GM12878 (cell line): ENCODE results near the gene CAPS. TPM values are rescaled to one million over a fixed set of nuclear protein-coding genes. Genes with fewer than 3 reads are reported as not detected.
A peak's percentile ranks its signal among the peaks of the same experiment; 100 is the strongest.

Source experiments
- ATAC-seq: fragments of 200-7000 bp; cut with Tn5 transposase; 3 replicates; pipeline ENCODE4 v1.9.1; 2020; ENCODE audit warnings: mild to moderate bottlenecking, moderate library complexity
- BruUV-seq: library from RNA; stranded (reverse); fragments of 400-500 nt; replicated peaks from 2 replicates; lab custom pipeline; 2021; lab: Mats Ljungman, UMichigan
- CTCF ChIA-PET: fragments of 300-600 bp; sonication (Branson Sonifier 250); formaldehyde crosslinking; extraction: SDS; loops from one replicate; lab custom pipeline; 2021; ENCODE audit warnings: inconsistent platforms; lab: Yijun Ruan, JAX
- POLR2A ChIA-PET: fragments of 350-600 bp; formaldehyde crosslinking; extraction: SDS; loops from one replicate; lab custom pipeline; 2021; ENCODE audit warnings: inconsistent platforms; lab: Charles Lee
- RAD21 ChIA-PET: fragments of 300-600 bp; sonication (Branson Sonifier 250); formaldehyde crosslinking; loops from one replicate; lab custom pipeline; 2023; ENCODE audit warnings: antibody characterized with exemption; ENCODE audit not compliant: unreplicated experiment; lab: Charles Lee
- SMC1A ChIA-PET: fragments of 300-600 bp; sonication (Branson Sonifier 250); formaldehyde crosslinking; loops from one replicate; lab custom pipeline; 2023; ENCODE audit not compliant: unreplicated experiment, uncharacterized antibody; lab: Charles Lee
- DNase-seq: peaks from one replicate; pipeline ENCODE4 v3.0.0-alpha.2; 2011; ENCODE audit warnings: low read depth, low spot score
- FAIRE-seq: peaks from 3 replicates; lab custom pipeline; 2011; peaks lifted over from hg19 to GRCh38; lab: Jason Lieb, UNC
- H2AFZ ChIP-seq: 2 replicates; pipeline ENCODE4 v1.6.0; 2011; ENCODE audit warnings: low read depth, low read length, control low read depth; ENCODE audit not compliant: control insufficient read depth
- H3K27ac ChIP-seq: 2 replicates; pipeline ENCODE4 v1.5.1; 2011; ENCODE audit warnings: control low read depth; ENCODE audit not compliant: control insufficient read depth, insufficient read depth
- H3K27me3 ChIP-seq, 2 experiments: replicated peaks in 1 of 2; 2 replicates each; pipeline versions ENCODE4 v1.6.0 to v1.6.1; 2011; ENCODE audit warnings: low read length in 1 of 2; ENCODE audit not compliant: control insufficient read depth in 2 of 2, insufficient read depth in 2 of 2
- H3K36me3 ChIP-seq, 2 experiments: 2 replicates each; pipeline ENCODE4 v1.5.1; 2011; ENCODE audit warnings: low read length in 1 of 2; ENCODE audit not compliant: control insufficient read depth in 2 of 2, insufficient read depth in 2 of 2
- H3K4me1 ChIP-seq: 2 replicates; pipeline ENCODE4 v1.6.1; 2011; ENCODE audit warnings: mild to moderate bottlenecking, low read length, moderate library complexity, mixed read lengths; ENCODE audit not compliant: control insufficient read depth, insufficient read depth
- H3K4me2 ChIP-seq: 2 replicates; pipeline ENCODE4 v1.6.0; 2011; ENCODE audit warnings: control low read depth; ENCODE audit not compliant: control insufficient read depth, insufficient read depth
- H3K4me3 ChIP-seq: fragments of 200-600 bp; sonication (generic); 2 replicates; pipeline ENCODE4 v1.5.1; 2016
- H3K79me2 ChIP-seq: 2 replicates; pipeline ENCODE4 v1.6.0; 2011; ENCODE audit warnings: low read length; ENCODE audit not compliant: control insufficient read depth, insufficient read depth
- H3K9ac ChIP-seq: 2 replicates; pipeline ENCODE4 v1.8.0; 2011; ENCODE audit warnings: low read length, control low read depth, mixed read lengths; ENCODE audit not compliant: control insufficient read depth, insufficient read depth
- H3K9me3 ChIP-seq: replicated peaks from 3 replicates; pipeline ENCODE4 v1.5.1; 2011; ENCODE audit warnings: mild to moderate bottlenecking, low read length; ENCODE audit not compliant: control insufficient read depth, insufficient read depth
- H4K20me1 ChIP-seq: 2 replicates; pipeline ENCODE4 v1.6.0; 2011; ENCODE audit not compliant: control insufficient read depth, insufficient read depth
- ASH2L ChIP-seq: fragments of 300-600, 200-600 bp; sonication (generic); IDR thresholded peaks from 2 replicates; pipeline ENCODE4 v1.6.1; 2017; ENCODE audit warnings: low read depth, mild to moderate bottlenecking, borderline replicate concordance
- BHLHE40 ChIP-seq, 2 experiments: fragments of 450-650 bp in 1 of 2; IDR thresholded peaks; 2 replicates each; pipeline ENCODE4 v1.6.1; 2011 to 2017; ENCODE audit warnings: low read depth in 2 of 2, borderline replicate concordance in 1 of 2, improper control_type of control experiment in 1 of 2, low read length in 1 of 2, mild to moderate bottlenecking in 1 of 2
- FOXK2 ChIP-seq: fragments of 450-650 bp; IDR thresholded peaks from 2 replicates; pipeline ENCODE4 v1.6.1; 2017; ENCODE audit warnings: mild to moderate bottlenecking, moderate library complexity
- GATAD2B ChIP-seq: fragments of 450-650 bp; conservative IDR thresholded peaks from 2 replicates; pipeline ENCODE4 v1.6.1; 2017; ENCODE audit warnings: low read depth, mild to moderate bottlenecking, moderate library complexity
- JUNB ChIP-seq: IDR thresholded peaks from 2 replicates; pipeline ENCODE4 v1.6.1; 2016; ENCODE audit warnings: antibody characterized with exemption, mild to moderate bottlenecking
- KAT2A ChIP-seq: conservative IDR thresholded peaks from 2 replicates; pipeline ENCODE4 v1.6.1; 2011; ENCODE audit warnings: low read depth, low read length; ENCODE audit not compliant: control insufficient read depth
- MEF2B ChIP-seq: fragments of 450-650 bp; IDR thresholded peaks from 2 replicates; pipeline ENCODE4 v1.6.1; 2018; ENCODE audit warnings: mild to moderate bottlenecking, moderate library complexity; ENCODE audit not compliant: partially characterized antibody, poor library complexity, severe bottlenecking
- NR2F1 ChIP-seq: fragments of 450-650 bp; conservative IDR thresholded peaks from 2 replicates; pipeline ENCODE4 v1.6.1; 2017; ENCODE audit warnings: mild to moderate bottlenecking
- POLR2A ChIP-seq: IDR thresholded peaks from 2 replicates; pipeline ENCODE4 v1.6.1; 2011; ENCODE audit warnings: low read depth, mild to moderate bottlenecking, low read length
- SMC3 ChIP-seq: IDR thresholded peaks from 2 replicates; pipeline ENCODE4 v1.6.1; 2011; ENCODE audit warnings: low read length, improper control_type of control experiment, borderline replicate concordance
- WGBS: methylation state at CpG from one replicate; pipeline ENCODE4 v1.1.6; 2016; ENCODE audit warnings: low lambda C conversion rate; ENCODE audit not compliant: insufficient replicate concordance, insufficient coverage; ENCODE audit errors: missing lambda C conversion rate; 5-methylcytosine and 5-hydroxymethylcytosine counted together
- in situ Hi-C: fragments of 300-500 bp; cut with MboI; formaldehyde crosslinking; loops from 9 replicates; pipeline ENCODE4 v1.14.3; 2018; ENCODE audit warnings: mixed read lengths
- intact Hi-C: fragments of 100-400 bp; cut with micrococcal nuclease; formaldehyde crosslinking; loops from one replicate; pipeline ENCODE4 v1.14.2; 2022; ENCODE audit not compliant: unreplicated experiment
- polyA plus RNA-seq, 11 experiments: library from polyadenylated mRNA; depleted of rRNA in 4 of 11; unstranded in 6 of 11; stranded (reverse) in 5 of 11; fragments of >200 nt; fragmentation: Nextera tagmentation in 4 of 11; fragmentation: Illumina TruSeq in 1 of 11; extraction: Ambion mirVana in 4 of 11; extraction: Trizol in 1 of 11; gene quantifications; 1 replicate in 1 of 11; 2 replicates in 10 of 11; pipeline versions ENCODE4 v1.2.1 to v1.2.3, GENCODE V29; 2011 to 2016; ENCODE audit warnings: inconsistent platforms in 2 of 11, missing spikeins in 2 of 11, low read depth in 1 of 11
- total RNA-seq, 4 experiments: library from RNA; depleted of rRNA in 3 of 4; stranded (reverse); fragments of >200 nt in 3 of 4; fragmentation: Illumina TruSeq in 1 of 4; extraction: Trizol in 1 of 4; gene quantifications; 2 replicates each; pipeline versions ENCODE4 v1.2.1 to v1.2.3, GENCODE V29; 2013 to 2021

The CAPS gene
- total and polyA plus RNA-seq, 10 of the 15 experiments (the other 5 are each of a cell fraction or from before 2014, with no cell fraction given): 0.09 to 6.9 (median 2.9) TPM

- no peaks in the 10 kb centered on the region for H3K4me1 ChIP-seq
- FAIRE-seq (no peak), ATAC-seq (no peak), DNase-seq (no peak)
- in situ Hi-C loops (no loop called here), intact Hi-C loops (no loop called here)
- H3K79me2 ChIP-seq: no peaks in the 10 kb centered on the region
- H2AFZ ChIP-seq: no peak overlapping the region
- H3K4me3 ChIP-seq: no peak overlapping the region
- peaks cover 3% of the 10 kb centered on the region; the same call in 1 of the 2 replicates for H4K20me1 ChIP-seq
- ChIA-PET SMC1A (no interaction called here), RAD21 (no interaction called here), POLR2A (interaction anchor here (0.5 to 0.6 kb wide), 2 partner anchors 14 to 260 kb away, joined by 4 to 8 read pairs; no protein-coding TSS in a partner anchor)
- no peaks in the 10 kb centered on the region for H3K36me3 ChIP-seq
- no peak overlapping the region for H3K4me2 ChIP-seq
- H3K9me3 ChIP-seq: no peaks in the 10 kb centered on the region
- BruUV-seq: no TSS peak
- TF ChIP-seq FOXK2 (no peak), POLR2A (peak; percentile 41; the same call in 1 of the 2 replicates)
- TF ChIP-seq, all 136 proteins: peak for 1
- CTCF ChIA-PET: no interaction called here
- 35% methylated on average over 17 of the region's 17 CpGs for WGBS
- H3K27ac ChIP-seq: no peak overlapping the region
- no peaks in the 10 kb centered on the region for H3K27me3 ChIP-seq
- H3K9ac ChIP-seq: no peak overlapping the region
Observed at GRCh38 chr19:5889288-5889971, 24.6 kb upstream of the CAPS start.

- in situ Hi-C loops (no loop called here), intact Hi-C loops (no loop called here)
- no peaks in the 10 kb centered on the region for H3K27me3 ChIP-seq
- no peaks in the 10 kb centered on the region for H3K9me3 ChIP-seq
- FAIRE-seq: no peak
- H2AFZ ChIP-seq: no peak overlapping the region
- H3K9ac ChIP-seq: no peak overlapping the region
- TF ChIP-seq KAT2A (no peak), MEF2B (no peak), NR2F1 (no peak), ASH2L (no peak), JUNB (no peak), BHLHE40 (IDR thresholded peaks at IDR 0.05; ENCODE audit: borderline replicate concordance in 1 of 2, low read depth in 2 of 2, low read length in 1 of 2) (no peak), GATAD2B (no peak), POLR2A (peak; percentile 45; the same call in 1 of the 2 replicates), SMC3 (no peak)
- no peak overlapping the region for H3K27ac ChIP-seq
- ChIA-PET POLR2A (no interaction called here), SMC1A (interaction anchor here (0.7 kb wide), 1 partner anchor 86 kb away, joined by 3 read pairs; no protein-coding TSS in a partner anchor), CTCF (interaction anchor here (1.7 kb wide), 1 partner anchor 78 kb away, joined by 5 read pairs; no protein-coding TSS in a partner anchor), RAD21 (no interaction called here)
- no peak overlapping the region for H3K4me3 ChIP-seq
- WGBS: 21% methylated on average over 7 of the region's 10 CpGs
- H3K79me2 ChIP-seq: no peaks in the 10 kb centered on the region
- no peak overlapping the region for H3K4me2 ChIP-seq
- peaks cover 3% of the 10 kb centered on the region; the same call in 1 of the 2 replicates for H4K20me1 ChIP-seq
- BruUV-seq: no TSS peak
- DNase-seq: no peak
- H3K36me3 ChIP-seq: peaks cover 0 to 3% of the 10 kb centered on the region in 2 experiments; a peak in 1 of 4 replicates
- no peaks in the 10 kb centered on the region for H3K4me1 ChIP-seq
- ATAC-seq: no peak
Observed at GRCh38 chr19:5890099-5890498, 24.0 kb upstream of the CAPS start.
